Activated CD4-positive, alpha-beta T cell treated with anti-CD3 and anti-CD28 coated beads, Interleukin-2, amount 50 U/mL, for 1 hour (primary cell): Measurements from ENCODE around the gene ACACB.

Experiments used
- DNase-seq: peaks from one replicate; pipeline ENCODE4 v3.0.0-alpha.2; 2020

The ACACB gene

DNA sequence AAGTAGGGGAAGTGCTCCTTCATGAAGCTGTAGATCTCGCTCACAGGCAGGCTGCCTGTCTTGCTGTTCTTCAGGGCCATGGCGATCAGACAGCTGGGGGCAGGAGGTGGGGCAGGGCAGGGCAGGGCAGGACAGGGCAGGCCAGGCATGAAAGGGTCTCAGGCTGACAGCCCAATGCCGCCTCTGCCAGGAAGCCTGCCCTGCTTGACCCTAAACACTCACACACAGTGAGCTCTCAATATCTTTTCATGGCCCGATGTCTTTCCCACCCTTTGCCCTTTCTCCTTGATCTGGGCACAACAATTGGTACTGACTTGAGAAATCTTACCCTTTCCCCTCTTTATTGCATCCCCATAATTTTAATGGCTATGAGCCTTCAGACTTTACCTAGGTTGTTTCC lies 170.3 kb downstream of the ACACB start:
- no peak for DNase-seq

DNA sequence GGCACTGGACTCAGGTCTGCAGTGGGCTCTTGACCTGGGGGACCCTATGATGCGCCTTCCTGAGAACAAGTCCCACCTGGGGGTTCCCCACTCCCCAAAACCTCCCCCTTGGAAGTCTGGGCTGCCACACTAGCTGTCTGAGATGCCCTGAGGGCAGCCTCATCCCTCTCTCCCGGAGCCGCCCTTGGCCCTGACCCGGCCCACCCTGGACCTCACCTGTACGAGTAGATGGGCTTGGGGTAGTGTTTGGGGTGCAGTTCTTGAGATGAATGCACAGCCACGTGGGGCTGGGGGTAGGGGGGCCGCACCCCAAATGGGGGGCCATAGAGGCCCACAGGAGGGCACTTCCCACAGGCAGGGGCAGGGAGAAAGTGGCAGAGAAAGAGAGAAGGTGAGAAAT lies 170.8 kb downstream of the ACACB start:
- no peak for DNase-seq

DNA sequence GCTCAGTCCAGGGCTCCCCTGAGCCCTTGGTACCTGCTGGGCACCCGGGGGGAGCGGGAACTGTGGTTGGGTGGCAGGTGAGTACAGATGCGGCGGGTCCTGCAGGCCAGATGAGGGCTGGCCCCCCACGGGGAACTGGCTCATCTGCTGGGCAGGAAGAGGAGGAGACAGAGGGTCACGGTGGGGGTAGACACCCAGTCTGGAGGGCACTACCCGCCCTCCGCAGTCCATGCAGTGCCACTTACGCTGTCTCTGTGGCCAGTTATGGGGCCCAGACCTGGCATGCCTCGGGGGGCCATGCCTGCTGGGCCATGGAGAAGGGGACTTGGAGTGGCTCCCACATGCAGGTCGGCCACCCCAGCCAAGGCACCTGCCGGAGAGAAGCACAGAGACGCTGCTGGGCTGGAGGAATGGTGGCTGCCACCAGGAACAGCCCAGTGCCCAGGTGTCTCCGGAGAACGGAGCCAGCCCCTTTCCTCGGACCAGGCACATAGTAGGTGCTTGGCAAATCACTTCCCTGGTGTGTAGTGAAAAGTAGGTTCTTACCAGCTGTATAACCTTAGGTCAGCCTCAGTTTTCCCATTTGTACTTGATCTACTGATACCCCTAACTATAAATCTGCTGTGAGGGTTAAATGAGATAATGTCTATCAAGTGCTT lies 171.6 kb downstream of the ACACB start:
- DNase-seq, result no peak

DNA sequence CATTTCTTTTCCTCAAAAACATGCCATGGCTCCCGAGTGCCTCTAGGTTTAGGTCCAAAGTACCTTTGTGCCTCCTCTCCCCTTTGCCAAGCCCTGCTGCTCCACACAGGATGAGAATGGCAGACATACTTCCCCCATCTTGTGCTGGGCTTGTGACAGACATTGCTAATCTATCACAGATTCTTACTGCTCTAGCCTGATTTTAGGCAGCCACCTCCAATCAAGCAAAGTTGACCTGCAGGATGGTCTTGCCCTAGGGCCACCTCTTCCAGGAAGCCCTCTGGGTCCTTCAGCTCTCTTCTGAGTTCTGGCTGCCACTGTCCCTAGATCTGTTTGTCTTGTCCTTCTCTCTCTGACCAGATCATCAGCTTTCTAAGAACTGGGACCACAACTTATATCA lies 172.2 kb downstream of the ACACB start:
- no peak for DNase-seq

DNA sequence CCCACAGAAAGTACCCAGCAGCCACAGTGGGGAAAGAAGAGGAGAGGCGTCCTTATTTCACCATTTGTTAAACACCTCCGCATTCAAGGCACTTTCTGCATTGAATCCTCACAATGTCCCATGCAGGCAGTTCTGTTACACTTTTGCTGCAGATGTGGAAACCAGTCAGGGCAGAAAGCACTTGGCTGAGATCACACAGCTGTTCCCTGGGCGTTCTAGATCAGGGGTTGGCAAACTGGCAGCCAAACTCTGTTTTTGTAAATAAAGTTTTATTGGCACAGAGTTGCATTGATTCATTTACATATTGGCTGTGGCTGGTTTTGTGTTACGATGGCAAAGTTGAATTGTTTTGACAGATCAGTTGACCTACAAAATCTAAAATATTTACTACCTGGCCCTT lies 172.6 kb downstream of the ACACB start:
- DNase-seq, result no peak

DNA sequence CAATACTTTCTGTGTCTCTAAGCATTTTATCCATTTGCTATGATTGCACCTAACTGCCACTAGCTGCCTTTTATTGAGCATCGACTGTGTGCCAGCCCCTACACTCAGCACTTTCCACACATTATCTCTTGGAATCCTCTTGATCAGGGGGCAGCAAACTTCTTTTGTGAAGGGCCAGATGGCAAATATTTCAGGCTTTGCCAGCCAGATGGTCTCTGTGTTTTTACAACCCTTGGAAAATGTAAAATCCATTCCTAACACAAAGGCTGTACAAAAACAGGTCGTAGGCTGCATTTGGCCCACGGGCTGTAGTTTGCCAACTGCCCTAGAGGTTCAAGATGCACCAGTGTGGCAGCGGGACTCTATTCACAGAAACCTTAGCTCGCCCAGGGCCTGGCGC lies 173.2 kb downstream of the ACACB start:
- DNase-seq, result no peak

DNA sequence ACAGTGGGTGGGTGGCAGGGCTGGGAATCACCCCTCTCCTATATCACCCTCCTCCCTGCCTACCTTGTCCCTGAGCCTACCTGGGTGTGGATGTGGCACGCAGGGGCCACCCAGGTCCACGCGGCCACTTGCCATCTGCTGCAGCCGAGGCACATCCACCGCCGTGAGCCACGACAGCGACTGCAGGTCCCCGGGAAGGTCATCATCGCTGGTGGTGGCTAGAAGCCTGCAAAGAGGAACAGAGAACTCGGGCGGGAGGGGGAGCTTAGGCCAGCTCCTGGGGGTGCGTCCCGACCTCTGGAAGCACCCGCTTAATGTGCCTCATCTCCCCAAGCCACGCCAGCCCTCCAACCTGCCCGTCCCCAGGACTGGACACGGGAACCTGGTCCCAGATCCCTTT lies 173.7 kb downstream of the ACACB start:
- no peak for DNase-seq

DNA sequence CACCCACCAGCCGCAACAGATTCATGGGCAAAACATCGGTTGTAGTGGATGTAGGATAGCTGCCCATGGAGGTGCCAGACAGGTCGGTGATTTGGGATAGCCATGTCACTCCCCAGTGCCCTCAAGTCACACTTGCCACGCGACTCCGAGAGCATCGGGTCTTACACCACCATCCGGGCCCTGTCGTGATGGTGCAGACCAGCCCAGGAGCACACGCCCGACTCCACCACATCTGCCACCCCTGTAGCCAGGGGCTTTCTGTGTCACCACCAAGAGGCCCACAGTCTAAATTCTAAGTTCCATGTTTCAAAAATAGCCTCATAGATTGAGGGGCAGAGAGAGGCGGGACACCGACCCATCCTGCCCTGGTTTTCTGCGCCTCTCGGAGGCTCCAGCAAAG lies 174.7 kb downstream of the ACACB start:
- no peak for DNase-seq

DNA sequence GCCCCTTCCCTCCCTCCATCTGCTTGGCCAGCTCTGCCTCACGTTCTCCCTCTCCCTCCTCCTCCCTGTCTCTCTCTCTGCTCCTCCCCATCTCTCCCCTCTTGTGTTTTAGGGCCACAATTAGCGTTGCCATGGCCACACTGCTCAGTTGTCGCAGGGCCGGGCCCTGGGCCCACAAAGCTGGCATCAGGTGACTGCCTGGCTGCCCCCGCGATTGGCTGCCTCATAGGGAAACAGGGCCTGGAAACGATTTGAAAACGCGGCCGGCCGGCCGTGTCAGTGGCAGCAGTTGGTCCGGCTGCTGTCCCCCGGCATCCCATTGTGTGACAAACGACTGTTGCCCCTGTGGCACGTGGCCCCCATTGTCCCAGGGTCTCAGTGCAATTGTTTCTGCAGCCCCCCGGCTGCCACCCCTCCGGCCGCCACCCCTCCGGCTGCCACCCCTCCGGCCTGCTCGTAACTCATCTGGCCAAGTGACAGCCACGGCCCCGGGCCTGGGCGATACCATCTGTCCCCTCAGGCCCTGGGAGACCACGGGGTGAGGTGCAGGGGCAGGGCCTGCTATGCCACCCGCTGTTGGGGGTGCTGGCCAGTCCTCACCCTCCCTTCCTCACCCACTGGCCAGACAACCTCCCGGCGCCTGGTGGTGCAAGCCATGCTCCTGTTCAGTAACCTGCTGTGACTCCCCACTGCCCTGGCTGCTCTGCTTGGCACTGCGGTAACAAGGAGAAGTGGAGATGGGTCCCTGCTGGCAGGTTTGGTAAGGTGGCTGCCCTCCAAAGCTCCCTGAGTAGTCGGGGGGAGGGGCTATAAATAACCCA lies 175.3 kb downstream of the ACACB start:
- DNase-seq, result no peak

DNA sequence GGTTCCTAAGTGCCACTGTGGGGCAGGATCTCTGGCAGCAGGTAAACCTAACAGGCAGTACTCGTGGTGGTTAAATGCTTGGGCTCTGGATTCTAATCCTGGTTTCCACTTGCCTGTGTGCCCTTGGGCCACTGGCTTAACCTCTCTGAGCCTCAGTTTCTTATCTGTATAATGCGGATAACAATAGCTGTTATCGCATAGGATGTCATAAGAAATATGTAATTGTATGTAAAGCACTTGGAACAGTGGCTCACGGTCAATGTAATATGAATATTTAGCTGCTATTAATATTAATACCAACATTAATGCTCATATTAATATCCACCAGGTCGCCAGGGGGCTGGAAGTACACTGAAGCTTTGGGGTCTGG lies 175.9 kb downstream of the ACACB start:
- no peak for DNase-seq

DNA sequence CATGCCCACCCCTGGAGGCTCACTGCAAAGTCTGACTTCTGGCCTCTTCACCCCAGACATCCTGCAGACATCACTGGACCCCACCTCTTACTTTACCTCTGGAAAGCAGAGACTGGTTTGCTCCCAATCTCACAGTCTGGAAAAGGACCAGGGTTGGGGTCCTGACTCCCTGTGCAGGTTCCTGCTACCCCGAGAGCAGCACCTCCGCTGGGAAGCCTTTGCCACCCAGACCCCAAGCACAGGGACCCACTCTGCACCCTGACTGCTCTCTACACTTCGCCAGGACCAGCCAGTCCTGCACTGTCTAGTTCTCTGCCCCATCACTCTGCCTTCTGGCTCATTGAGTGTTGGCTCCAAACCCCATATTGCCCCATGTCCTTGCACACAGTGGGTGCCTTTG lies 176.7 kb downstream of the ACACB start:
- DNase-seq, result no peak

DNA sequence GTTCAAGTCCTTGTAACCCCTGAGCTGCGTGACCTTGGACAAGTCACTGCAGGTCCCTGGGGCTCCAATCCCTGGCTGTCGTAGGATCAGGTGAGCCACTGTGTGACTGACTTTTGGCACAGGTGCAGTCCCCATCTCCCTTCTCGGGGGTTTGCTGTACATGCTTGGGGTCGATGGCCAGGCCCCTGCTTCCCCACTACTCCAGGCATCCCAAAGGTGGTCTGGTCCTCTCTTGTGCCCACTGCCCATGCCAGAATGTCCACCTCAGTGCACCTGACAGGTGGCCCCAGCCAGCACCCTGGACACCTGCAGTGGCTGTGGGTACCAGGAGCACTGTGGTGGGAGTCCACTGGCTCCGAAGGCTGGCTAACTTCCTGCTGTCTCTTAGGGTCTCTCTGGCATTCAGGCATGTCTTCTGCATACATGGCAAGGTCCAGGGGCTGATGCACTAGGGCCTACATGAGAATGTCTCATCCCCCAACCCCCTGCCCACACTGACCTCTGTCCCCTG lies 178.0 kb downstream of the ACACB start:
- DNase-seq, result no peak

DNA sequence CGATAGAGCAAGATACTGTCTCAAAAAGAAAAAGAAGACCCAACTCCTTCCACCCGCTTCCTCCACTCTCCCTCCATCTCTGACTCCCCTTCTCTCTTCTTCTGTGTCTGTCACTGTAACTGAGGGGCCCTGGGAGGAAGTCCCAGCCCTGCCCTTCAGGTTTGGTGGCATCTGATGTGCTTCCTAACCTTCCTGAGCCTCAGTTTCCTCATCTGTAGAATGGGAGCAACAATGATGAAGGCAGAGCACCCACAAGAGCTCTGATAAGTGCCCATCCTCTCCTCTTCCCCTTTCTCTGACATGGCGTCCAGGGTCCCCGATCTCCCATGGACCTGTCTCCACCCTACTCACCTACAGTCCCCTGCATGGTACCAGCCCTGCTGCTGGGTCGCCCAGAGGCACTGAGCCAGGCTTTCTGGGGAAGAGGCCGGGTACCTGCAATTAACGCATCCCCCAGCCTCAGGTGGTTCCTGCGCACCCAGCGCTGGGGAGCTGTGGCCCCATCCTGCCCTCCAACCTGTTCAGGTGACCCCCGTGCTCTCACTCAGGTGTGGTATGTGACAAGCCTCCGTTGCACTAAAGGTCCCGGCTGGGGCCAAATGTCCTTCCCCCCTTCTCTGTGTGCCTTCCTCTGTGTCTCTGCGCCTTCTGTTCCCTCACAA lies 179.5 kb downstream of the ACACB start:
- no peak for DNase-seq

DNA sequence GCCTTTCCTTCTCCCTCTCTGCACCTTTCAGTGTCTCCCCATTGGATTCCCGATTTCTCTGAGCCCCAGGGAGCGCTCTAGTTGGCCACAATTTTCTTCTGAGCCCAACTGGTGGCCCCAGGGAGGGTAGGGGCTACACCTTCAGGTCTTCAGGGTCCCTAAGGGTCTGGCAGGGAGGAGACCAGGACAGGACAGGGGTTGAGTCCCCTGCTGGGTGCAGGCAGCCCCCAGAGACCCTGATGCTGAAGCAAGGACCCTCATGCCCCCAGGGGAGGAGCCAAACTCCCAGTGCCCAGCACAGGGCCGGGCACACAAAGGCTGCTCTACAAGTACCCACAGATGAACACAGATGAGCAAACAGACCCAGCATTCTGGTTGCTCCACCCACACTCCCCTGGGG lies 180.0 kb downstream of the ACACB start:
- DNase-seq, result no peak

DNA sequence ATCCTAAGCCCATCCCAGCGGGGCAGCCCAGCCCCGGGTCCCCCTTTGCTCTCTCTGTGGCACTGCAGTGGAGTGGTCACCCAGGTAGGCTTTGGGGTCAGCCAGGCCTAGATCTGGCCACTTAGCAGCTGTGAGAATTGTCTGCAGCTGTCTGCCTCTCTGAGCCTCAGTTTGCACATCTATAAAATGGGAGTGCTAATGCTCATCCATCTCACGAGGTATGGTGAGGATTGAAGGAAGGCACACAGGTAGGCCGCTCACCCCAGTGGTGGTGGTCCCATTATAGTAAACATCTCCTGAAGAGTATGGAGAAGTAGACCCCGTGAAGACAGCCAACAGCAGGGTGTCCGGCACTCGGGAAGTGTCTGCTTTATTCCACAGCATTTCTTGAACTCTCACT lies 183.5 kb downstream of the ACACB start:
- no peak for DNase-seq

DNA sequence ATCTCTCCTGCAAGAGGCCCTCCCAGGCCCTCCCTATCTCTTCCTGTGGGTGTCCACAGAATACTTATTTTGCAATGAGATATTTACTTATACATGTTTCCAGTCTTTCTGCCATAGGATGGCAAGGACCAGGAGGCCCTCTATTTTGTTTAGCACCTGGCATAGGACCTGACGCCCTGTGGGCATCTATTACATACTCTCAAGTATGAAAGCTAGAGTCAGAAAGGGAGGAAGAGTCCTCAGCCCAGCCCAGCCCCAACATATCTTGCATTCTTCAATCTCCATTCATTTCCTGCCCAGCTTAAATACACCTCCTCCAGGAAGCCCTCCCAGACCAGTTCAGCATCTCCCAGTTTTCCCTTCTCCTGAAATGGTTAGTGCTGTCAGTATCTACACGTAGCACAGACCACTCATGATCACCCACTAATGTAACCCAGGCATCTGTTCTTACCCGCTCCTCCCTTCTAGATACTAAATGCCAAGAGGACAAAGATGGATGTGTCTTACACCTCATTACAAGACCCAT lies 185.3 kb downstream of the ACACB start:
- DNase-seq, result no peak

DNA sequence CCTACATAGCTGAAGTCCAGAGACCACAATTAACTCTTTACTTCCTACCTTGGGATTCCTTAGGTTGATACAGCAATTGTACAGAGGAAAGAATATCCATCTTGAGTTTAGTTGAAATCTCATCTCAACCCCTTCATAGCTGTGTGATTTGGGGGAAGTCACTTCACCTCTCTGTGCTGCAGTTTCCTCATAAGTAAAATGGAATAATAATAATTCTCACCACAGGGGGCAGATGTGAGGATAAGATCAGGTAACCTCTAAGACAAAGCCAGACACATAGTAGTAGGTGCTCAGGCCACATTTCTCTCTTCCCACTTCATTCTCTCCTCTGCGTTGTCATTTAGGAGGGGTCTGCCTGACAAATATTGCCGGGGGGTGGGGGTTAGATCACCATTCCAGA lies 186.0 kb downstream of the ACACB start:
- no peak for DNase-seq

DNA sequence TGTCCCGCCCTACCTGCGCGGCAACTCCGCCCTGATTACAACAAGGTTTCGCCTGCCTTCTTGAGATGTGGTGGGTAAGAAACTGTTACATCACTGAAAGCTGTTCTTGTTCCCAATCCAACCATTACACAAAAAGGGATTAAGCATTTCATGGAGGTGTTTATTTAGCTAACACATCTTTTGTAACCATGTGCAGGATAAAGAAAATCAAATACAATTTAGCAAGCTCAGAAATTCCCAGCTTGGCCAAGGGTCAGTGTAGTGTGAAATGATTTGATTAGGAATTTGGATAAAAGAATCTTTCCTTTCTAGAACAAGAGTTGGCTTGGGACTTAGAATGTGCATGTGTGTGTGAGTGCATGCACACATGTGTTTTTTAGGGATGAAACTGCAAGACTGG lies 186.4 kb downstream of the ACACB start:
- no peak for DNase-seq

DNA sequence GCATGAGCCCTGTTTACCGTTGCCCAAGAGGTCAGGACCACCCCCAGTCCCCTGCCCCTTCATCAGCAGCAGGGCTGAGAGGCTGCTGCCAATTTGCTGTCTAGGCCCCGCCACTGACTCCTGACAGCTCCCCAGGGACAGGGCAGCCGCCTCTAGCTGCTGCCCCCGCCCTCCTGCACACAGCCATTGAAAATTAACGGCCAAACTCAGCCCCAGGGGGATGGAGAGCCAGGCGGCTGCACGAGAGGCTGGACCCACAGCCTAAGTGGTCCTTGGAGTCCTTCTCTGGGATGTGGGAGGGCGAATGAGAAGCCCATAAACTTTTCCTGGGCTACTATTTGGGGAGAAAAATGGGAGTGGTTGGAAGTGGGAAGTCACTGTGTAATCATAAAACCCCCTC lies 188.1 kb downstream of the ACACB start:
- DNase-seq, result no peak

DNA sequence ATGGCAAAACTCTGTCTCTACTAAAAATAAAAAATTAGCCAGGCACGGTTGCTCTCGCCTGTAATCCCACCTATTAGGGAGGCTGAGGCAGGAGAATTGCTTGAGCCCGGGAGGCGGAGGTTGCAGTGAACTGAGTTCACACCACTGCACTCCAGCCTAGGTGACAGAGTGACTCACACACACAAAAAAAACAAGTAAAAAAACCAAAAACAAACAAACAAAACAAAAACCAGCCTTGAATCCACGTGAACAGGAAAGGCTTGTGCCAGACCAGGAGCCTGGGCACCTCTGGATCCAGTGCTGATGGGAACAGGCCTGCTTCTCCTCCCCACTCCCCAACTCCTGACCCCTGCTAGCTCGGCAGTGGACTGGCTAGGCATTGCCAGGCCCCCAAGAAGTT lies 189.2 kb downstream of the ACACB start:
- no peak for DNase-seq

DNA sequence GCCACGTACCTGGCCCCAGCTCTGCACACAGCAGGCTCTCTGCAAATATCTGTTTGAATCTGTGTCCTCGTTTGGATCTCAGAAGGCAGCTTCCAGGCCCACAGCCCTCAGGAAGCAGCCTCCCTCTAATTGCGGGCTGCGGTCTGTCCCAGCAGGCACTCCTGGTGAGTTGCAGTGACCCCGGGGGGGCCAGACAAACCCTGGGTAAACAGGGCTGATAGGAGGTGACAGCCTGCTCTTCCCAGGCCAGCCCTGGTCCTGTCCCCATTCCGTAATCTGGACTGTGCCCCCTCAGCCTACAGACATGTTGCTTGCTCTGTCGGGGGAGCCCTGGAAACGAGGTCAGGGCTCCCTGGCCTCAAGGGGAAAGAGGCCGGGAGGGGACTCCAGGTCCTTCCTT lies 190.7 kb downstream of the ACACB start:
- no peak for DNase-seq

DNA sequence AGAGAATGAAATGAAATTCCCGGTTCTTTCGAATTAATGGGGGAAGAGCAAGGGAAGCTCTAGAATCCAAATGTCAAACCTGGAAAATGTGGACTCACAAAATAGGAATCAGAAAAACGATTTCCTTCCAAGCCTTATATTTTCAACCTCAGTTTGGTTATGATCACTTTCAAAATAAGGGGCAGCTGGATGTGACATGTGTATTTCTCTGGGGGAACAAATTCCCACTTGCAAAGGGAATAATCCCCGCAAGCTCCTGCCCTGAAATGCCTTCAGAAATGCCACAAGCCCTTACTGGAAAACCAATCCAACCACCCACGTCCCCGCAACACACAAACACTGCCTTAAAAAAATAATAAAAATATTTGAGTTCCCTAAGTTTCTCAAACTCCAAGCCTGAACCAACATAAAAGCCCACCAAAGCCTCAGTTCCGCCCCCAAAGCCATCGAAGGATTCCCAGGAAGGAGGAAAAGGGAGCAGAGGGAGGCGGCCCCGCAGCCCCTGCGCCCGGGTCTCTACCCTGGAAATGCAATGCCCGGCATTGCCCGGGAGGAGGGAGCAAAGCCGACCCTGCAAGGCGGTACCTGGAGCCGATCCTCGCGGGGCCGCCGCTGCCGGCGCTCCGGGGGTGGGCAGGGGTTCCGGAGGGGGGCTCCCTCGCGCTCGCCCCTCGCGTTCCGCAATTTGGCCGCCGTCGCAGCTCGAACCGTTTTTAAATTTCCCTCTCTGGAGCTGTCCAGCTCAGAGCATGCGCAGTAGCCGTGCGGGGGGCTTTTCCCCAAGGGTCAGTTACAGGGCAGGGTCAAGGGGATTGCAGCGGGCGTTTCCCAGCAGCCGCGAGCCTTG lies 192.4 kb downstream of the ACACB start, which contains the start of gene FOXN4:
TSS of gene FOXN4 (minus strand) at position 751 of the 847 bp plus-strand sequence. CDS start 963 bp downstream, outside the sequence.
- no peak for DNase-seq
